Measurements from ENCODE around the gene CFAP74. TPM values are rescaled to one million over a fixed set of nuclear protein-coding genes. Genes with fewer than 3 reads are reported as not detected.
A peak's percentile ranks its signal among the peaks of the same experiment; 100 is the strongest.

The CFAP74 gene
- 0.19 TPM for polyA plus RNA-seq (ENCODE audit: insufficient read length)

GRCh38 chr1:2003541-2004131 lies at the start of gene CFAP74:
CFAP74 (minus strand) TSS chr1:2003786; CDS start chr1:1990956, 12,830 bp downstream.
- no peak for DNase-seq

GRCh38 chr1:2053217-2053616 lies 49.6 kb upstream of the CFAP74 start:
- DNase-seq = no peak

GRCh38 chr1:2052756-2053155 lies 49.2 kb upstream of the CFAP74 start:
- DNase-seq = no peak

DNA sequence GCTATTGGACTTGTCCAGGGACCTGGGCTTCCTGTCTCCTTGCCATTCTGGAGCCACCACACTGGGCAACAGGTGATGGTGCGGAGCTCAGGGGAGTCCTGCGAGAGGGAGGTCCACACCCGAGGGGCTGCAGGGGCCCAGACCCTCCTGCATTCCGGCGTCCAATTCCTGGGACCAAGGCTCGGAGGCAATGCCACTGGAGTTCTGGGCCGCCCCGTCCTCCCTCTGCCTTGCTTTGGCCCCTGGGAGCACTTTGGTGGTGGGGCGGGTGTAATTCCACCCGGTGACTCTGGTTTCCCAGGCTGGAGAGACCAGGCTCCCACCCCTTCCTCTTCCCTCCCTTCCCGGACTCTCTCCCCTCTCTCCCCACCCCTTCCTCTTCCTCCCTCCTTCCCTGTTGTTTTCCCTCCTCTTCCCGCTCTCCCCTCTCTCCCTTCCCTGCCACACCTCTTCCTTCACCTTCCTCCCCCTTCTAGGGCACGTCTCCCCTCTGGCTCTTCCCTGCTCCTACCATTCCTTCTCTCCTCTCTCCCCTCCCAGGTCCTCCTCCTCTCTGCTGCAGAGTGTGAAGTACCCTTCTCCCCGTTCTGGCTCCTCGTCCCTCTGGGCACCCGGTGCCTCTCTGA lies 48.6 kb upstream of the CFAP74 start:
- no peak for DNase-seq

- no peak for DNase-seq
These were observed 47.5 kb upstream of the CFAP74 start for GRCh38 chr1:2050793-2051682.

DNA sequence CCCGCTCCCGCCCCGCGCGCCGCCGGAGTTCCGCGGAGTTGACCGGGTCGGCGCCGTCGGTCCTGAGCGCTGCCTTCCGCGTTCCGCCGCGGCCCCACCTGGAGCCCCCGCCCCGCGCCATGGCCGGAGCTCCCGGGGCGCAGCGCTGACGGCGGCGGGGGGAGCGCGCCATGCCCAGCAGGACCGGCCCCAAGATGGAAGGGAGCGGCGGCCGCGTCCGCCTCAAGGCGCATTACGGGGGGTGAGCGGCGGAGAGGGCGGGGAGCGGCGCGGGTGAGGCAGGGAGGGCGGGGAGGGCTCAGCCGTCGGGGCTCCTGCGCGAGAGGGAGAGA lies 46.8 kb upstream of the CFAP74 start:
- no peak for DNase-seq

DNA sequence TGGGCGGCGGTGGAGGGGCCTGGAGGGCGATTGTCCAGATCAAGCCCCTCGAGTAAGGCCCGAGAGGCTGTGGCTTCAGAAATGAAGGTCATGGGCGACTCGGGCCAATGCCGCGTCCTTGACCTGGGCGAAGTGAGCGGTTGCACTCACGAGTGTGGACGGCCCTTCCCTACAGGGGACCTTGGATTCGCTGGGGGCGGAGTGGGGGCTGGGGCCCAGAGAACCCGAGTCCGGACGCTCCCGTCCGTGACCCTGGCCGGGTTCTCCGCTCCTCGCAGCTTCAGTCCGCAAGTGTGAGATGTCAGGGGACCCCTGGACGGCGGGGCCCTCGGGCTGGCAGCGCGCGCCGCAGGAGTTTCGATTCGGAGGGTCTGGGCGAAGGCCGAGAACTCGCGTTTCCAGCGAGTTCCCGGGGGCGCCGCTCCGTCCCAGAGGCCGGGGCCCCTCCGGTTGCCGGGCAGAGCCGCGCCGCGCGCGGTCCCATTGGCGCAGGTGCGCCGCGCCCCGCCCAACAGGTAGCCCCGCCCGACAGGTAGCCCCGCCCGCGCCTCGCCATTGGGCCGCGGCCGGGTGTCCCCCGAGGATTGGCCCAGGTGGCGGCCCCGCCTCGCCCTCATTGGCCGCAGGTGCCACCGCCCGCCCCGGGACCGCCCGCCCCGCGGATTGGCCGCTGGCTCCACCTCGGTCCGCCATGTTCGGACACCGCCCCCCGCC lies 46.3 kb upstream of the CFAP74 start, which contains the start of gene PRKCZ:
Gene PRKCZ, plus strand, starts transcription at position 694 of the 714 bp plus-strand sequence. CDS start 220 bp downstream, outside the sequence.
- no peak for DNase-seq

GRCh38 chr1:2049225-2049717 lies 45.7 kb upstream of the CFAP74 start:
- no peak for DNase-seq

GRCh38 chr1:2047749-2048729 lies 44.5 kb upstream of the CFAP74 start:
- DNase-seq = no peak

DNA sequence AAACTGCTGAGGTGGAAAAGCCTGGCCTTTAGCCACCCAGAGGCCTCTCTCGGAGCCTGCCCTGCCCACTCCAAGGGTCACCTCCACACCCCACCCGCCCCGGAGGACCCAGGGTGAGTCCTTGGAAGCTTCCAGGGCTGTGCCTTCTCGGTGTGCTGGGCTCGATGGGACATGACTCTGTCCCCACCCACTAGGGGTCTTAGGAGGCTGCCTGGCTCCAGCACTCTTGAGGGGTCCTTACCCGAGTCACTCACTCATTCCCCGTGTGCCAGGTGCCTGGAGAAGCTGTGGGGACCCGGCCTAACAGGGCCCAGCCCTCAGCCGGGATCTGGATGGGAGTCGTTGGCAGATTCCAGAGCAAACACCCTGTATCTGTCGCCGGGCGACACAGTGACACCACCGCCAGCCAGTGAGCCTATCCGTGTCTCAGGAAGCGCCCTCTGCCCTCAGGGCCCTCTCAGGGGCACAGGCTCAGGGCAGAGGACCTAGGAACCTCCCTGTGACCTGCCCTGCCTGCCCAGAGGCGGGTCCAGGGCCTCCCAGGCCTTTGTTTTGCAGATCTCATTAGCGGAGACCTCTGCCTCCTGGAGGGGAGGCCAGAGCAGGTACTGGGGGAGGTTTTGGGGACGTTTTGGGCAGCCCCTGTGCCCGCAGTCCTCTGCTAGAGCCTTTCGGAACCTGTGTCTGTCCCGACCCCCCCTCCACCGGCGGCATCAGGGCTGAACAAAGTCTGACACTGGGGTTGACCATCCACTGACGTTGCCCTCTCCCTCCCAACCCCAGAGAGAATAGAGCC lies 43.6 kb upstream of the CFAP74 start:
- no peak for DNase-seq

DNA sequence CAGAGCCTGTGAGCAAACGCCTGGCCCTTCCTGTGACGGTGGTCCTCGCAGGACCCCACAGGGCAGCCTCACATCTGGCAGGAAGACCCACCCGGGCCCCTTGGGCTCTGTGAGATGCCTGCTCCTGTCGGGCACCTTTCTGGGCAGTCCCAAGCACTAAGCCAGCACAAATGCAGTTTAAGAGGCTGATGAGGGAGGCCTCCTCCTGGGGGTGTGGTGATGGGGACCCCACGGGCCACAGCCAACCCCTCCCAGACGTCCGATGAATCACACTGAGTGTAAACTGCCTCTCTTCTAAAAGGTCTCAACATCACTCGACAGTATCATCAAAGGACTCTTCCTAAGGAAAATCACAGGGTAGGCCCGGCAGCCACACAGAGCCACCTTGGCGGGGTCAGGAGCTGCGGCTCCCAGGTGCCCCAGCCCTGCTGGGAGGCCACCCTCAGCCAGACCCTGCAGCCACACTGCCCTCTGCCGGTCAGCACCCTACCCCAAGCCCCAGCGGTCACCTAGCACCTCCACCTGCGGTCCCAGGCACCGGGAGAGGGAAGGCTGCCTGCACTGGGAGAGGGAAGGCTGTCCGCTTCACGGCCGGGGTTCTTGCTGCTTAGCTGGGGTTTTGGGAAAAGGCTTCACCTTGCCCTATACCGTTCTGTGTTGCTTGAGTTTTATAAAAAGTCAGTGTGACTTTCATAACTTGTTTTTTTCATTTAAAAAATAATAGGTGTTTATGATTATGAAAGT lies 42.8 kb upstream of the CFAP74 start:
- DNase-seq = no peak

GRCh38 chr1:2045468-2046173 lies 42.0 kb upstream of the CFAP74 start:
- peak; percentile 31 for DNase-seq

- DNase-seq = peak; percentile 78
These were observed 41.1 kb upstream of the CFAP74 start for GRCh38 chr1:2044510-2045319.

DNA sequence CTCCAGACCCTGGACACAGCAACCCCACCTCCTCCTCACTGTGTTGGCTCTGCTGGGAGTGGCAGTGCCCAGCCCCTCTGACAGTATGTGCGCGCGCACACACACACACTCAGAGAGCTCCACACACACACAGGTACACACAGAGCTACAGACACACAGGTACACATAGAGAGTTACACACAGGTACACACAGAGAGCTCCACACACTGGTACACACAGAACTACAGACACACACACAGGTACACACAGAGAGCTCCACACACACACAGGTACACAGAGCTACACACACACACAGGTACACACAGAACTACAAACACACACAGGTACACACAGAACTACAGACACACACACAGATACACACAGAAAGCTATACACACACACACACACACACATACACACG lies 40.3 kb upstream of the CFAP74 start:
- no peak for DNase-seq

- DNase-seq = no peak
These were observed 39.5 kb upstream of the CFAP74 start for GRCh38 chr1:2042830-2043773.

DNA sequence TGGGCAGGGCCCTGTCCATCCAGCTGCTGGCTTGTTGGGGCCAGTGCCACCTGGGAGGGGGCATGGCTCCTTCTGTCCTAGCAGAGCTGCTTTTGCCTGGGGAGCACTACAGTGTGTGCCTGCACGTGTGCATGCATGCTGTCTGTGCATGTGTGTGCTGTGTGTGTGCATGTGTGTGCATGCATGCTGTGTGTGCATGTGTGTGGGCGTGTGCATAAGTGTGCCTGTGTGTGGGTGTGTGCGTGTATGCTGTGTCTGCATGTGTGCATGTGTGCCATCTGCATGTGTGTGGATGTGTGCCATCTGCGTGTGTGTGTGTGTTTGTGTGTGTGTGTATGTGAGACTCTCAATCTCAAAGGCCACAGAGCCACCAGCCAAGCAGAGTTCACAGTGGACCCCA lies 38.3 kb upstream of the CFAP74 start:
- no peak for DNase-seq

DNA sequence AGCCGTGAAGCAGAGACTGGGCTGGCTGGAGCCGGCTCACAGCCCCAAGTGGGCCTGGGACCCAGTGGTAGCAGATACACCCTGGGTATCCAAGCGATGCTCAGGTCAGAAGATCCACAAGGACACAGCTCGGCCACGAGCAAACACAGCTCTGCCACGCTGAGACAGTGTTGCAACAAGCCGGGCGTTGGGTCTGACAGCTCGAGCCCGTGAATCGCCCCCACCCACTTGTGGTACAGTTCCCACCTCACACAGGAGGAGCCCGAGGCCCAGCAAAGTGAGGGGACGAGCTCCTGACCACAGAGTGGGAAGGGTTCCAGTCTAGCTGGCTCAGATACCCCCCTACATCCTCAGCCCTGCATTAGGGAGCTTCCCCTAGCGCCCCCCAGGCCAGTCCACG lies 37.7 kb upstream of the CFAP74 start:
- DNase-seq = no peak
